Activated CD4-positive, alpha-beta T cell treated with anti-CD3 and anti-CD28 coated beads, Interleukin-2, Interleukin-4, amounts not matched to agents 100 ng/mL and 50 ng/mL, durations not matched to agents 16 hours and 8 hours (primary cell): ENCODE data around the gene AHSG.
A peak's percentile ranks its signal among the peaks of the same experiment; 100 is the strongest.

Experiments used
- DNase-seq: peaks from one replicate; pipeline ENCODE4 v3.0.0-alpha.2; 2020; ENCODE audit warnings: low spot score

The AHSG gene

GRCh38 chr3:186642014-186642413 lies 29.2 kb downstream of the AHSG start:
- DNase-seq: no peak

- peak; percentile 30 for DNase-seq
These were observed 30.6 kb downstream of the AHSG start for GRCh38 chr3:186643493-186643892.

- no peak for DNase-seq
These were observed 31.8 kb downstream of the AHSG start for GRCh38 chr3:186644683-186645082.

- DNase-seq: no peak
These were observed 33.2 kb downstream of the AHSG start for GRCh38 chr3:186646106-186646505.

- no peak for DNase-seq
These were observed 34.0 kb downstream of the AHSG start for GRCh38 chr3:186646841-186647240.

GRCh38 chr3:186648851-186649250 lies 36.0 kb downstream of the AHSG start:
- no peak for DNase-seq

GRCh38 chr3:186651678-186652215 lies 38.9 kb downstream of the AHSG start:
- DNase-seq: no peak

- no peak for DNase-seq
These were observed 40.3 kb downstream of the AHSG start for GRCh38 chr3:186653080-186653707.

- no peak for DNase-seq
These were observed 41.1 kb downstream of the AHSG start for GRCh38 chr3:186653984-186654383.

GRCh38 chr3:186663361-186664118 lies 50.7 kb downstream of the AHSG start:
- no peak for DNase-seq

GRCh38 chr3:186664119-186664495 lies 51.2 kb downstream of the AHSG start:
- no peak for DNase-seq

- DNase-seq: no peak
These were observed 51.6 kb downstream of the AHSG start for GRCh38 chr3:186664506-186664905.

- no peak for DNase-seq
These were observed 52.8 kb downstream of the AHSG start, which contains the start of gene HRG for GRCh38 chr3:186665625-186666188. TSS of gene HRG (plus strand) at chr3:186666014. CDS start at chr3:186666032, 18 bp downstream.

- DNase-seq: no peak
These were observed 55.6 kb downstream of the AHSG start for GRCh38 chr3:186668426-186668825.

GRCh38 chr3:186669378-186670084 lies 56.7 kb downstream of the AHSG start:
- peak; percentile 57 for DNase-seq

GRCh38 chr3:186670155-186670554 lies 57.3 kb downstream of the AHSG start:
- DNase-seq: no peak
